ENCODE data around the gene KRT71.

DNA sequence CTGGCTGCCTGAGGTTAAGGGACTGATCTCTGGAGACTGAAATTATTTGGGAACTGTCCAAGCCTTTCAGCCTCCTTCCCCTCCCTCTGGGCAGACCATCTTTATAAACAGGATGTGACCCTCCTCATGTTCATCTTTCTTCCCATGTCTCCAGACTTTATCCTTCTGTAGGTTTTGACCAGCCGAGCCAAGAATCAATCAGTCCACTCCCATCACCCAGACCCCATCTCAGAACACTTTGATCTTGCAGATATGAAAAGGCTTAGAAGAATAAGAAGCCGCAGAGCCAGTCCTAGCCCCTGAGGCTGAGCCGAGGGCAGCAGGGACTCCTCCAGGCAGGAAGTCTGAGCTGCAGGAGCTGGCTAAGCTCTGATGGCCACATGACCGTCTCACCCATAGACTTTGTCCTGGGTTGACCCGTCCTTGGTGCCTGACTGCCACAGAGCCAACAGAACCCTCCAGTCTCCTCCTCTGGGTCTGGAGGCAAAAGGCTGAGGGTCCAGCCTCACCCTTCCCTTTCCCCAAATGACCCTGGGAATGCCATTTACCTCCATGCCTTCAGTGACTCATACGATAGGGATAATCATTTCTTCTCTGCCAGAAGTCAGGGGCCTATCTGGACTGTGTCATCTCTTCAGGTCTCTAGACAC is 1.6 kb downstream of the KRT71 start:
- TF ChIP-seq POLR2AphosphoS5 (IDR thresholded peaks at IDR 0.05): no peak
- TF ChIP-seq, protein P1, sequence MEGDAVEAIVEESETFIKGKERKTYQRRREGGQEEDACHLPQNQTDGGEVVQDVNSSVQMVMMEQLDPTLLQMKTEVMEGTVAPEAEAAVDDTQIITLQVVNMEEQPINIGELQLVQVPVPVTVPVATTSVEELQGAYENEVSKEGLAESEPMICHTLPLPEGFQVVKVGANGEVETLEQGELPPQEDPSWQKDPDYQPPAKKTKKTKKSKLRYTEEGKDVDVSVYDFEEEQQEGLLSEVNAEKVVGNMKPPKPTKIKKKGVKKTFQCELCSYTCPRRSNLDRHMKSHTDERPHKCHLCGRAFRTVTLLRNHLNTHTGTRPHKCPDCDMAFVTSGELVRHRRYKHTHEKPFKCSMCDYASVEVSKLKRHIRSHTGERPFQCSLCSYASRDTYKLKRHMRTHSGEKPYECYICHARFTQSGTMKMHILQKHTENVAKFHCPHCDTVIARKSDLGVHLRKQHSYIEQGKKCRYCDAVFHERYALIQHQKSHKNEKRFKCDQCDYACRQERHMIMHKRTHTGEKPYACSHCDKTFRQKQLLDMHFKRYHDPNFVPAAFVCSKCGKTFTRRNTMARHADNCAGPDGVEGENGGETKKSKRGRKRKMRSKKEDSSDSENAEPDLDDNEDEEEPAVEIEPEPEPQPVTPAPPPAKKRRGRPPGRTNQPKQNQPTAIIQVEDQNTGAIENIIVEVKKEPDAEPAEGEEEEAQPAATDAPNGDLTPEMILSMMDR (IDR thresholded peaks at IDR 0.05): no peak
